CD4-positive, alpha-beta T cell treated with Interleukin-17A for 1 hour (primary cell): Measurements from ENCODE around the gene CA5B.
"Not testable (repeated sequence)": the region's sequence is repeated elsewhere in the genome, so short reads cannot be mapped to it uniquely, and the experiment has no call there.

ENCODE experiments used
- DNase-seq: peaks from one replicate; pipeline ENCODE4 v3.0.0-alpha.2; 2020

The CA5B gene

DNA sequence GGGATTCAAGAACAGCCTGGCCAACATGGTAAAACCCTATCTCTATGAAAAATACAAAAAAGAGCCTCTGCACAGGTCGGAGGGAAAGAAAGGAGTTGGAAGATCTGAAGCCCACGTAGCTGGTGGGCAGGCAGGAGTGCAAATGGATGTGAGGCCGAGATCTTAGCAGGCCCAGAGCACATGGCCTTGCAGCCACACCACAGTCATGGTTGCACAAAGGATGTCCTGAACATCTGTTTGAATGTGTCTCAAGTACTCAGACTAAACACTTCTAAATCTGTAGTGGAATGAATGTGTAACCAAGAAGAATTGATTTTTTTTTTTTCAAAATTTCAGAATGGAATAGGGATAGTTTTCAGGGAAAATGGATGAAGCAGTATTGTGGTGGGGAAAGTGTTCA, 10.8 kb downstream of the CA5B start:
- no peak for DNase-seq

GRCh38 chrX:15749642-15750610, 11.9 kb downstream of the CA5B start:
- peak; percentile 64 for DNase-seq

GRCh38 chrX:15750611-15751154, 12.6 kb downstream of the CA5B start:
- DNase-seq: peak; percentile 54

- peak; percentile 88 for DNase-seq
Observed at GRCh38 chrX:15751155-15751819, 13.2 kb downstream of the CA5B start.

GRCh38 chrX:15755091-15755490, 17.0 kb downstream of the CA5B start:
- no peak for DNase-seq

DNA sequence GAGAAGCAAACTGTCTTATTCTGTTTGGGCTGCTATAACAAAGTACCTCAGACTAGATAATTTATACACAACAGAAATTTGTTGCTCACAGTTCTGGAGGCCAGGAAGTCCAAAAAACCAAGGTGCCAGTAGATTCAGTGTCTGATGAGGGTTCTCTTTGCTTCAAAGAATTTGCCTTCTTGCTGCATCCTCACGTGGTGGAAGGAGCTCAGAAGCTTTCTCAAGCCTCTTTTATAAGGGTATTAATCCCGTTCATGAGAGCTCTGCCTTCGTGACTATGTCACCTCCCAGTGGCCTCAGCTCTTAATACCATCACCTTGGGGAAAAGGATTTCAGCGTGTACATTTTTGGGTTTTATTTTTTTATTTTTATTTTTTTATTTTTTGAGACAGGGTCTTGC, 20.1 kb downstream of the CA5B start:
- peak; percentile 72 for DNase-seq

- not testable (repeated sequence) for DNase-seq
Observed at GRCh38 chrX:15759886-15760285, 21.8 kb downstream of the CA5B start.

DNA sequence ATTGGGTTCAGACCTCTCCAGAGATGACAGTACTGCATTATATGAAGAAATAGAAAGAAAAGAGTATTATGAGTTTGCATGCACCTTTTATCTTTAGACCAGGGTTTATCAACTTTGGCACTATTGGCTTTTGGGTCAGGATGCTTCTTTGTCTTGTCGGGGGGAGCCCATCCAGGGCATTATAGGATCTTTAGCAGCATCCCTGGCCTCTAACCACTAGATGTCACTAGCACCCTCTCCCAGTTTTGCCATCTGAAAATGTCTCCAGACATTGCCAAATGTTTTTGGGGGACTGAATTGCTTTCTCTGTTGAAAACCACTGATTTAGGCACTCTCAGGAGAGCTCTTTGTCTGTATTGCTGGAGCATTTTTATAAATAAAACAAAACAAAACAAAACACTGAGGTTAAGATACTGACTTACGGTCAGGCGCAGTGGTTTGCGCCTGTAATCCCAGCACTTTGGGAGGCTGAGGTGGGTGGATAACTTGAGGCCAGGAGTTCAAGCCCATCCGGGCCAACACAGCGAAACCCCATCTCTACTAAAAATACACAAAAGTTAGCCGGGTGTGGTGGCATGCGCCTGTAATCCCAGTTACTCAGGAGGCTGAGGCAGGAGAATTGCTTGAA, 23.6 kb downstream of the CA5B start:
- peak; percentile 61 for DNase-seq

- DNase-seq: no peak
Observed at GRCh38 chrX:15769300-15769954, 31.4 kb downstream of the CA5B start.

DNA sequence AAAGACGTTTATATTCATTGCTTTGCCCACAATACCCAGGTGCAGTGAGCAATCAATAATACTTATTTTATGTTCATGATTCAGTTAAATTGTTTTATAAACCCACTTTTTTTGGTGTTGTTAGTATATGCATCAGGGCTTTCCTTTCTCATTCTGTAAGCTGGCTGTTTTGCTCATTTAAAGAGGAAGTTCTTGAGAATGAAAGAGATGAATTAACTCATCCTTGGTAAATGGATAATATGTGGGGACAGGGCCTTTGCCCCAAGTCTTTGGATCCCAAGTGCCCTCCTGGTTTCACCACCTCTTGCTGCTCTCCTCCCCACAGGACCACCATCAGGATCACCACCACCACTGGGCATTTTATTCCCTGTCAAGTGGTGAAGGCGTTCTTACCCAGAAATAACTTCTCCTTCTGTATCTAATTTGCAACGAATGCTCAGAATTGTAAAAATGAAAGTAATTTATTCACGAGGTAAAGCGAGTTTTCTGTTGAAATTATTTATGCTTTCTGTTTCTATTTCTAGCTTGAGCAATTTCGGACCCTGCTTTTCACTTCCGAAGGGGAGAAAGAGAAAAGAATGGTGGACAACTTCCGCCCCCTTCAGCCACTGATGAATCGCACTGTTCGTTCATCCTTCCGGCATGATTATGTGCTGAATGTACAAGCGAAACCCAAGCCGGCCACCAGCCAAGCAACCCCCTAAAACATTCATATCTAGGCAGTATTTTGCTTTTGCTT, 44.1 kb downstream of the CA5B start:
- peak; percentile 46 for DNase-seq

GRCh38 chrX:15785176-15785750, 47.2 kb downstream of the CA5B start:
- DNase-seq: no peak

DNA sequence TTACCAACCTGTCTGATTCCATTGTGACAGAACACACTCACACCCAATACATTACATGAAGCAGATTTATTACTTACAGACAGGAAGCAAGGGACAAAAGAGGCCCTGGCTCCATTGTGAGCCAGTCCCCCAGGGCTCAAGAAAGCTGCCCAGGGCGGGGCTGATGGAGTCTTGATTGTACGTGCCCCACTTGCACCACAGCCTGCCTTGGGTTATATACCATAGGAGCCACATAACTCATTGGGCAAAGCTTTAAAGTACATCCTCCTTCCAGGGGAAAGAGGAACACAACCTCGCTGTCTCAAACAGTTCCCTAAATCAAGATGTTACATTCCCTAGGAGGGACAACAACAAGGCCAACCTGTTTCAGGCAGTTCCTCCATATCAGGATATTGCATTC, 48.8 kb downstream of the CA5B start:
- DNase-seq: no peak

DNA sequence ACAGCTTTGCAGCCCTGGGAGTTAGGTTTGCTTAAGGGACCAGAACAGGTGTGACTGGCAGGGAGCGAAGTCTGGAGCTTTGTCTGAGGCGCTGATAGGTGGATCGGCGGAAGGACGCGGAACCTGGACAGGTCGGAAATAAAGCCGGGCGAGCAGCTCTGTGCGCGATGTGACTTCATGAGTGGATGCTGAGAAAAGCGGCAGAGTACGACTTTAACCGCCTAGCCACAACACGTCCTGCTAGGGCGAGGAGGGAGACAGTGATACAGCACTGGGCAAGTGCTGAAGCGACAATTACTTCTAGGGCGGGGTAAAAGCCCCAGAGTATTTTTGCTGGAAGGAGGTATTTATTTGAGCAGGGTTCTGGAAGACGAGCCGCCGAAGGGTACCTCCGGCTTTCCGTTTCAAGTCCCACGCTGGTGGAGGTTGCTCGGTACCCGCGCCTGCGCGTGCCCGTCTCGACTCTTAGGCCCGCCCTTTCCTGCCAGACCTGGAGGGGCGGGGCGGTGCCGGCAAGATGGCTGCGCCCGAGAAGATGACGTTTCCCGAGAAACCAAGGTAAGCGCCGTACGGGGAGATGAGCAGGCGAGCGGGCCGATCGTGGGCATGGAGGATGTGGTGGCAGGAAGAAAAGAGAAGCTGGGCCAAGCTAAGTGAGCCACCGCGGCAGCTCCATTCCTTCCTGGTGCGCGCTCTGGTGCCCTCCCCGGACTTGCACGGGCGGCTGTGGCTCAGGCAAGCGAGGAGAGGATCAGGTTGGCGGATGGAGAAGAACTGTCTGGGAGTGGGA, 52.1 kb downstream of the CA5B start, which contains the start of gene ZRSR2:
ZRSR2 (plus strand) TSS at position 506 of the 790 bp plus-strand sequence; CDS start at position 518, 12 bp downstream.
- DNase-seq: peak; percentile 89

DNA sequence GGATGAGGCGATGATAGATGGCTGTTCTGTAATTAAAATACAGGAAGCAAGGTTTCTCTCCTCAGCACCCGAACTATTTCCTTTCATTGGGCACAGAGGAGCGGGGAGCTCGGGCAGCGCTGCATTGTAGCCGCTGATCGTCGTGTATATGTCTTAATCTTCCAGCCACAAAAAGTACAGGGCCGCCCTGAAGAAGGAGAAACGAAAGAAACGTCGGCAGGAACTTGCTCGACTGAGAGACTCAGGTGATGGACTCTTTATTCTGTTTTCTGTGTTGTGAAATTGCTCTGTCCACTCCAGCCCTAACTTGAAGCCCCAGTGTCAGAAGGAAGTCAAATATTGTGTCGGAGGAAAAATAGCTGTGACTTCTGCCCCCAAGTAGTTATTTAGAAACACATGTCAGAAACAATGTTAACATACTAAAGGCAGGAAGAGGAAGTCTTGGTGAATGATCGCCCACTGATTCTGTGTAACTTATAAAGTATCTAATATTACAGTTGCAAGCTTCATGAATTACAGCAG, 52.8 kb downstream of the CA5B start:
- no peak for DNase-seq

DNA sequence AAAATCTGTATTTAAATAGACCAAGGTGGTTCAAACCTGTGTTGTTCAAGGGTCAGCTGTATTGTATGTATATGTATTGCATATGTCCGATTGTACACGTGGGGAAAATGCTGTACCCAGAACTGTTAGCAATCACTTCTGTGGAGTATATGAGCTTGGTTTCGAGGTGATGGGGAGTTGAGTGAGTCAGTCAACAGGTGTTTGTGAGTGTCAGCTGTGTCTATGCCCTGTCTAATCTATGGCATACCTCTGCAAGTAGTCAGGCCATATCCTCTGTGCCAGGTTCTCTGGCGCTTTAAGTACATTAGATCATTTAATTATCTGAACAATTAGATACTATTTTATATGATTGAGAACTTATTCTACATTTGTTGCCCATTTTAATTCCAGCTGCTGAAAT, 59.6 kb downstream of the CA5B start:
- no peak for DNase-seq

DNA sequence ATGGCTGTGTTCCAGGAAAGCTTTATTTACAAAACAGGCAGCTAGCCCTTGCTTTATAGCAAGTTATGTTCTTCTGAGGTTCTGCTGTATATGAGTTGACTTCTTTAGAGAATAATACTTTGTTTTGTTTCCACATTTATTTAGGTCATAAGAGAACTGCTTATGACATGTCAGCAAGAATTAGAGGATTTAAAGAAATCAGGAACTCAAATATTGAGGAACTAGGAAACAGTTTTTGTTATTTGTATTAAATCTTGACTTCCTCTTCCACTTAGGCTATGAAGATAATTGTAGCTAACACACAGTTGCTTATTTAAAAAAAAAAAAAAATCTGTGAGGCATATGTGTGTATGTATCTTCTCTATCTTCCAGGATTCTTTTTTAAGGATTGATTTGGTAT, 66.5 kb downstream of the CA5B start:
- no peak for DNase-seq

- no peak for DNase-seq
Observed at GRCh38 chrX:15808254-15808653, 70.2 kb downstream of the CA5B start.

- no peak for DNase-seq
Observed at GRCh38 chrX:15812192-15812938, 74.3 kb downstream of the CA5B start.

DNA sequence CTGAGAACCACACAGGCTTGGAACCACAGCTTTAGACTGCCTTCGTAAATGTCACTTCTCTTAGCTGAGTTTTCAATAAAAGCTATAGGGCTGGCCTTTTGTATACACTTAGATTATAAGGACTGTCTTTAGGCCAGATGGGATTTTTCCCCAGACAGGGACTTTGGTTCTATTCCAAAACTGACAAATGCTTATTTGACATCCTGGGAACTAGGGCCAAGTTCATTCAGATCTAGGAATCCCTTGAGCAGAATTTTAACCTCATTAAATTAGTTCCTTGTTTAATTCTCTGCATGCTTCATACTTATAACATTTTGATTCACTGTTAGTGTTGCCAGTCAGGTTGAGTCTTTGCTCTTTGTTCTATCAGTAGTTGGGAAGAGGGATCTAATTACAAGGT, 75.3 kb downstream of the CA5B start:
- DNase-seq: no peak
